ENCODE data around the gene MCF2L2. TPM values are rescaled to one million over a fixed set of nuclear protein-coding genes. Genes with fewer than 3 reads are reported as not detected.

MCF2L2 gene
- total and polyA plus RNA-seq, 2 donors (not counting 3 experiments of a cell fraction or from before 2014, with no cell fraction given) = 0.15 to 1.1 TPM

DNA sequence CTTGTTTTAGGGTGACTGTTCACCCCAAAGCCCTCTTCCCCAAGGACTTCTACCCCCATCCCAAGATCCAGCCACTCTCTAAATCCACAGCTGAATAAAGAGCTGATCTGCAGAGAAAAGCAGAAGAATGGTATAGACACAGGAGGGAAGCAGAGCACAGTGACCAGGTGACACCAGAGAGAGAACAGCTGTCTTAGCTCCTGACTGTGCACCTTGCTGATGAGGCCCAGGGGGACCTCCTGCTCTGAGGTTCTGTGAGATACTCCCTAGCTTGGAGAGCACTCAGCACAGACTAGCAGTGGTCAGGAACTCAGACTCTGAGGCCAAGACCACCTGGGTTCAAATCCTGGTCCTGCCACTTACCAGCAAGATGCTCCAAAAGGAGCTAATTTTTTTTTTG is 17.7 kb downstream of the MCF2L2 start:
- DNase-seq (ENCODE audit: low read depth, low spot score) (no peak), FAIRE-seq (no peak)
- Histone ChIP-seq H4K20me1 (replicated peaks; ENCODE audit: control insufficient read depth, extremely low read depth, insufficient read depth, low read length) (no peaks in the 10 kb centered on the region), H3K4me3 (replicated peaks in 1 of 3; ENCODE audit: insufficient read depth in 1 of 3, low read depth in 1 of 3, low read length in 3 of 3) (no peak overlapping the region), H3K27ac (ENCODE audit: insufficient read depth, low read depth, low read length) (no peak overlapping the region), H2AFZ (ENCODE audit: low read depth, low read length) (no peak overlapping the region), H3K36me3 (ENCODE audit: control insufficient read depth in 2 of 2, extremely low read depth in 1 of 2, insufficient read depth in 2 of 2, low read length in 2 of 2) (no peaks in the 10 kb centered on the region), H3K27me3 (ENCODE audit: control insufficient read depth in 2 of 2, insufficient read depth in 2 of 2, low read length in 2 of 2) (peaks cover 5 to 14% of the 10 kb centered on the region in 2 experiments), H3K9me1 (replicated peaks; ENCODE audit: control insufficient read depth, extremely low read depth, insufficient read depth, low read length) (no peaks in the 10 kb centered on the region), H3K4me1 (ENCODE audit: control insufficient read depth, extremely low read depth, insufficient read depth, low read length) (no peaks in the 10 kb centered on the region), H3K9ac (replicated peaks; ENCODE audit: extremely low read depth, insufficient read depth, low read length) (no peak overlapping the region), H3K79me2 (ENCODE audit: control insufficient read depth, insufficient read depth, low read length) (no peaks in the 10 kb centered on the region), H3K9me3 (replicated peaks; ENCODE audit: control insufficient read depth, insufficient read depth, low read length) (no peaks in the 10 kb centered on the region), H3K4me2 (ENCODE audit: insufficient read depth, low read length) (no peak overlapping the region)
- intact Hi-C loops (cut with micrococcal nuclease) (no loop called here), dilution Hi-C loops (cut with MboI; ENCODE audit: extremely low pct_ligation_motif_present, low sequenced_read_pairs) (no loop called here)
- ChIA-PET CTCF (interaction anchor here (0.9 to 1.8 kb wide), 7 partner anchors 9 to 356 kb away, joined by 3 to 9 read pairs (median 3); partner anchors contain the start of gene YEATS2), POLR2A (no interaction called here)
- TF ChIP-seq EZH2 (IDR thresholded peaks at IDR 0.05; ENCODE audit: borderline replicate concordance, low read depth, low read length, severe bottlenecking) (no peak), POLR2A (IDR thresholded peaks at IDR 0.05; ENCODE audit: low read depth, low read length) (no peak), POLR2AphosphoS5 (IDR thresholded peaks at IDR 0.05; ENCODE audit: insufficient read depth, low read depth, low read length) (no peak), MYC (IDR thresholded peaks at IDR 0.05; ENCODE audit: low read depth, low read length) (no peak), JUN (IDR thresholded peaks at IDR 0.05; ENCODE audit: borderline replicate concordance, insufficient read depth, insufficient read length, low read depth) (no peak), GATA2 (IDR thresholded peaks at IDR 0.05; ENCODE audit: insufficient read depth, insufficient read length, low read depth, low read length) (no peak), FOS (IDR thresholded peaks at IDR 0.05; ENCODE audit: borderline replicate concordance, insufficient read depth, low read length) (no peak)
- TF ChIP-seq, protein P1, sequence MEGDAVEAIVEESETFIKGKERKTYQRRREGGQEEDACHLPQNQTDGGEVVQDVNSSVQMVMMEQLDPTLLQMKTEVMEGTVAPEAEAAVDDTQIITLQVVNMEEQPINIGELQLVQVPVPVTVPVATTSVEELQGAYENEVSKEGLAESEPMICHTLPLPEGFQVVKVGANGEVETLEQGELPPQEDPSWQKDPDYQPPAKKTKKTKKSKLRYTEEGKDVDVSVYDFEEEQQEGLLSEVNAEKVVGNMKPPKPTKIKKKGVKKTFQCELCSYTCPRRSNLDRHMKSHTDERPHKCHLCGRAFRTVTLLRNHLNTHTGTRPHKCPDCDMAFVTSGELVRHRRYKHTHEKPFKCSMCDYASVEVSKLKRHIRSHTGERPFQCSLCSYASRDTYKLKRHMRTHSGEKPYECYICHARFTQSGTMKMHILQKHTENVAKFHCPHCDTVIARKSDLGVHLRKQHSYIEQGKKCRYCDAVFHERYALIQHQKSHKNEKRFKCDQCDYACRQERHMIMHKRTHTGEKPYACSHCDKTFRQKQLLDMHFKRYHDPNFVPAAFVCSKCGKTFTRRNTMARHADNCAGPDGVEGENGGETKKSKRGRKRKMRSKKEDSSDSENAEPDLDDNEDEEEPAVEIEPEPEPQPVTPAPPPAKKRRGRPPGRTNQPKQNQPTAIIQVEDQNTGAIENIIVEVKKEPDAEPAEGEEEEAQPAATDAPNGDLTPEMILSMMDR (IDR thresholded peaks at IDR 0.05; ENCODE audit: extremely low read depth in 1 of 2, insufficient read depth in 1 of 2, low read depth in 1 of 2, low read length in 2 of 2) = no peak
- TF ChIP-seq, protein P2, sequence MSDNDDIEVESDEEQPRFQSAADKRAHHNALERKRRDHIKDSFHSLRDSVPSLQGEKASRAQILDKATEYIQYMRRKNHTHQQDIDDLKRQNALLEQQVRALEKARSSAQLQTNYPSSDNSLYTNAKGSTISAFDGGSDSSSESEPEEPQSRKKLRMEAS (IDR thresholded peaks at IDR 0.05; ENCODE audit: insufficient read depth, insufficient read length) = no peak
- BruUV-seq (replicated peaks) = no TSS peak
